HCT116 (cell line): ENCODE data around the gene IL17RA. TPM values are rescaled to one million over a fixed set of nuclear protein-coding genes. Genes with fewer than 3 reads are reported as not detected.

ENCODE experiments used
- ATAC-seq: fragments of 200-7000 bp; cut with Tn5 transposase; 2 replicates; pipeline ENCODE4 v1.9.1; 2020; ENCODE audit warnings: mild to moderate bottlenecking, moderate library complexity
- Bru-seq: library from RNA; stranded (reverse); fragments of 400-500 nt; gene quantifications from one replicate; lab custom pipeline; 2021; lab: Mats Ljungman, UMichigan
- BruChase-seq, 2 experiments: library from RNA; stranded (reverse); fragments of 400-500 nt; gene quantifications; one replicate each; lab custom pipeline; 2021; lab: Mats Ljungman, UMichigan
- BruUV-seq: library from RNA; stranded (reverse); fragments of 400-500 nt; replicated peaks from 2 replicates; lab custom pipeline; 2021; lab: Mats Ljungman, UMichigan
- CTCF ChIA-PET: fragments of 300-600 bp; sonication (Branson Sonifier 250); formaldehyde crosslinking; loops from one replicate; lab custom pipeline; 2021; ENCODE audit warnings: antibody characterized with exemption; lab: Charles Lee
- POLR2A ChIA-PET: fragments of 300-600, 350-600 bp; sonication (Branson Sonifier 250); formaldehyde crosslinking; loops from one replicate; lab custom pipeline; 2021; ENCODE audit warnings: antibody characterized with exemption; lab: Charles Lee
- RAD21 ChIA-PET, 2 experiments: fragments of 300-600 bp; sonication (Branson Sonifier 250); formaldehyde crosslinking; loops; one replicate each; lab custom pipeline; 2023; ENCODE audit warnings: low total read pairs in 2 of 2; ENCODE audit not compliant: uncharacterized antibody in 2 of 2, unreplicated experiment in 2 of 2, low non-redundant PET in 1 of 2; lab: Charles Lee
- DNase-seq: peaks from one replicate; pipeline ENCODE4 v3.0.0-alpha.2; 2010; ENCODE audit warnings: low read depth, low spot score
- H2AFZ ChIP-seq: fragments of 200-600 bp; shearing (Covaris generic), sonication (generic); 2 replicates; pipeline ENCODE4 v1.6.1; 2017; ENCODE audit warnings: low read depth, mixed run types, mixed read lengths, antibody characterized with exemption, low read length; ENCODE audit not compliant: poor library complexity, severe bottlenecking
- H3K27ac ChIP-seq: 2 replicates; pipeline ENCODE4 v1.5.1; 2012; ENCODE audit warnings: low read depth, low read length
- H3K27me3 ChIP-seq: fragments of 200-600 bp; sonication (generic); 2 replicates; pipeline ENCODE4 v1.6.1; 2016; ENCODE audit warnings: mixed run types, low read length, mixed read lengths; ENCODE audit not compliant: insufficient read depth
- H3K36me3 ChIP-seq, 2 experiments: fragments of 200-500 bp in 1 of 2; fragments of 200-600 bp in 1 of 2; sonication (Bioruptor generic) in 1 of 2; sonication (generic) in 1 of 2; 2 replicates each; pipeline versions ENCODE4 v1.5.1 to v1.6.1; 2014 to 2016; ENCODE audit warnings: low read length in 2 of 2, inconsistent platforms in 1 of 2, mixed read lengths in 1 of 2, mixed run types in 1 of 2; ENCODE audit not compliant: insufficient read depth in 2 of 2, control insufficient read depth in 1 of 2
- H3K4me1 ChIP-seq, 2 experiments: fragments of 200-600 bp in 1 of 2; sonication (generic) in 1 of 2; 2 replicates each; pipeline versions ENCODE4 v1.5.1 to v1.6.1; 2012 to 2017; ENCODE audit warnings: low read length in 2 of 2, inconsistent platforms in 1 of 2, mild to moderate bottlenecking in 1 of 2, mixed read lengths in 1 of 2, mixed run types in 1 of 2, moderate library complexity in 1 of 2; ENCODE audit not compliant: insufficient read depth in 2 of 2, control insufficient read depth in 1 of 2
- H3K4me2 ChIP-seq: fragments of 200-600 bp; sonication (generic); 2 replicates; pipeline ENCODE4 v1.6.1; 2017; ENCODE audit warnings: mixed run types, low read length, mixed read lengths
- H3K4me3 ChIP-seq, 2 experiments: fragments of 200-600 bp in 1 of 2; sonication (generic) in 1 of 2; replicated peaks in 1 of 2; 2 replicates each; pipeline ENCODE4 v1.5.1; 2011 to 2016; ENCODE audit warnings: low read length in 2 of 2, control low read depth in 1 of 2, low read depth in 1 of 2, mild to moderate bottlenecking in 1 of 2, mixed read lengths in 1 of 2, mixed run types in 1 of 2
- H3K79me2 ChIP-seq: fragments of 200-600 bp; sonication (generic); 2 replicates; pipeline ENCODE4 v1.6.1; 2017; ENCODE audit warnings: mild to moderate bottlenecking, mixed run types, low read length, moderate library complexity, mixed read lengths; ENCODE audit not compliant: insufficient read depth
- H3K9ac ChIP-seq: fragments of 200-600 bp; sonication (generic); 2 replicates; pipeline ENCODE4 v1.6.1; 2016; ENCODE audit warnings: low read length, mixed read lengths
- H3K9me2 ChIP-seq: fragments of 200-600 bp; sonication (generic), shearing (Covaris generic); 2 replicates; pipeline ENCODE4 v1.6.1; 2017; ENCODE audit warnings: mixed run types, mild to moderate bottlenecking, moderate library complexity; ENCODE audit not compliant: insufficient read depth
- H3K9me3 ChIP-seq, 2 experiments: fragments of 200-500 bp in 1 of 2; fragments of 200-600 bp in 1 of 2; sonication (Bioruptor generic) in 1 of 2; sonication (generic) in 1 of 2; 2 replicates each; pipeline ENCODE4 v1.6.1; 2014 to 2017; ENCODE audit warnings: low read length in 2 of 2, mixed read lengths in 2 of 2, inconsistent platforms in 1 of 2, low read depth in 1 of 2, mild to moderate bottlenecking in 1 of 2, mixed run types in 1 of 2, moderate library complexity in 1 of 2; ENCODE audit not compliant: control insufficient read depth in 1 of 2, insufficient read depth in 1 of 2
- H4K20me1 ChIP-seq: fragments of 200-600 bp; sonication (generic), shearing (Covaris generic); 2 replicates; pipeline ENCODE4 v1.6.1; 2017; ENCODE audit warnings: mixed run types, mild to moderate bottlenecking, moderate library complexity; ENCODE audit not compliant: insufficient read depth
- CBX3 ChIP-seq: IDR thresholded peaks from 2 replicates; pipeline ENCODE4 v1.6.1; 2012; ENCODE audit warnings: low read depth
- CEBPB ChIP-seq: IDR thresholded peaks from 2 replicates; pipeline ENCODE4 v1.6.1; 2012; ENCODE audit warnings: low read depth
- EGR1 ChIP-seq: IDR thresholded peaks from 2 replicates; pipeline ENCODE4 v1.6.1; 2012; ENCODE audit warnings: low read depth
- ELF1 ChIP-seq: IDR thresholded peaks from 2 replicates; pipeline ENCODE4 v1.6.1; 2012; ENCODE audit warnings: low read depth, borderline replicate concordance
- EZH2 ChIP-seq: fragments of 200-600 bp; sonication (generic); IDR thresholded peaks from 2 replicates; pipeline ENCODE4 v1.6.1; 2017; ENCODE audit warnings: antibody characterized with exemption, mixed run types
- MAX ChIP-seq: IDR thresholded peaks from 2 replicates; pipeline ENCODE4 v1.6.1; 2012
- POLR2A ChIP-seq: IDR thresholded peaks from 2 replicates; pipeline ENCODE4 v1.7.0; 2011; ENCODE audit warnings: borderline replicate concordance; ENCODE audit not compliant: insufficient read depth, insufficient read length; ENCODE audit errors: extremely low read depth
- POLR2AphosphoS5 ChIP-seq: IDR thresholded peaks from 2 replicates; pipeline ENCODE4 v1.6.1; 2011; ENCODE audit warnings: mild to moderate bottlenecking, low read depth, low read length, moderate library complexity
- RAD21 ChIP-seq: IDR thresholded peaks from 2 replicates; pipeline ENCODE4 v1.6.1; 2012; ENCODE audit warnings: low read depth, mild to moderate bottlenecking
- REST ChIP-seq: IDR thresholded peaks from 2 replicates; pipeline ENCODE4 v1.6.1; 2012; ENCODE audit warnings: low read depth
- SIN3A ChIP-seq: IDR thresholded peaks from 2 replicates; pipeline ENCODE4 v1.6.1; 2012; ENCODE audit warnings: low read depth
- SP1 ChIP-seq: IDR thresholded peaks from 2 replicates; pipeline ENCODE4 v1.6.1; 2012; ENCODE audit warnings: low read depth
- SRF ChIP-seq: IDR thresholded peaks from 2 replicates; pipeline ENCODE4 v1.6.1; 2012; ENCODE audit warnings: low read depth
- TCF7L2 ChIP-seq: IDR thresholded peaks from 2 replicates; pipeline ENCODE4 v1.7.0; 2011; ENCODE audit warnings: borderline replicate concordance, inconsistent platforms; ENCODE audit not compliant: insufficient read depth, insufficient read length; ENCODE audit errors: extremely low read depth
- YY1 ChIP-seq: IDR thresholded peaks from 2 replicates; pipeline ENCODE4 v1.6.1; 2011; ENCODE audit warnings: low read length, low read depth, moderate library complexity, mild to moderate bottlenecking; ENCODE audit not compliant: insufficient replicate concordance; ENCODE audit errors: extremely low read depth
- ZFX ChIP-seq: fragments of 450-650 bp; IDR thresholded peaks from 2 replicates; pipeline ENCODE4 v1.6.1; 2017
- ZNF274 ChIP-seq: fragments of 200-500 bp; sonication (Bioruptor generic); IDR thresholded peaks from 2 replicates; pipeline ENCODE4 v1.6.1; 2014; ENCODE audit warnings: mild to moderate bottlenecking, low read depth, low read length, inconsistent platforms
- intact Hi-C: fragments of 100-400 bp; cut with micrococcal nuclease; formaldehyde crosslinking; loops from 2 replicates; pipeline ENCODE4 v1.10.0; 2022
- long read RNA-seq: library from polyadenylated mRNA; unstranded; transcript quantifications from one replicate; pipeline ENCODE4 v2.0.0, GENCODE V29; 2021; ENCODE audit not compliant: unreplicated experiment
- polyA plus RNA-seq: library from polyadenylated mRNA; unstranded; fragments of >200 nt; gene quantifications from 2 replicates; pipeline ENCODE4 v1.2.1, GENCODE V29; 2012; ENCODE audit warnings: missing spikeins
- total RNA-seq: library from RNA; stranded (reverse); gene quantifications from one replicate; pipeline ENCODE4 v1.2.1, GENCODE V29; 2021; ENCODE audit not compliant: unreplicated experiment
- TF ChIP-seq, protein P1 (sequence below), 3 experiments: fragments of 200-600 bp in 1 of 3; sonication (generic) in 1 of 3; IDR thresholded peaks in 2 of 3; conservative IDR thresholded peaks in 1 of 3; 2 replicates each; pipeline ENCODE4 v1.5.1; 2012 to 2017; ENCODE audit warnings: low read depth in 2 of 3, low read length in 2 of 3, antibody characterized with exemption in 1 of 3, borderline replicate concordance in 1 of 3, control low read depth in 1 of 3, mild to moderate bottlenecking in 1 of 3, mixed read lengths in 1 of 3, mixed run types in 1 of 3, moderate library complexity in 1 of 3; ENCODE audit not compliant: insufficient read depth in 1 of 3
- TF ChIP-seq, protein P2 (sequence below): IDR thresholded peaks from 2 replicates; pipeline ENCODE4 v1.6.1; 2012

Gene IL17RA
- total RNA-seq (17.3 TPM), Bru-seq, nascent RNA (percentile 60 among the genes with signal in this experiment), BruChase-seq, experiment 1, labeled RNA remaining after a 6-hour chase (percentile 76 among the genes with signal in this experiment), BruChase-seq, experiment 2, labeled RNA remaining after a 2-hour chase (percentile 79 among the genes with signal in this experiment)
- 8.5 and 10.5 TPM in 2 replicates for polyA plus RNA-seq
- long read RNA-seq, full-length matches to known transcripts, result 1 of 23 reads
- long read RNA-seq, partial matches to known transcripts, result 13 of 23 reads
- long read RNA-seq, other reads (novel, unspliced or antisense), result 9 of 23 reads

DNA sequence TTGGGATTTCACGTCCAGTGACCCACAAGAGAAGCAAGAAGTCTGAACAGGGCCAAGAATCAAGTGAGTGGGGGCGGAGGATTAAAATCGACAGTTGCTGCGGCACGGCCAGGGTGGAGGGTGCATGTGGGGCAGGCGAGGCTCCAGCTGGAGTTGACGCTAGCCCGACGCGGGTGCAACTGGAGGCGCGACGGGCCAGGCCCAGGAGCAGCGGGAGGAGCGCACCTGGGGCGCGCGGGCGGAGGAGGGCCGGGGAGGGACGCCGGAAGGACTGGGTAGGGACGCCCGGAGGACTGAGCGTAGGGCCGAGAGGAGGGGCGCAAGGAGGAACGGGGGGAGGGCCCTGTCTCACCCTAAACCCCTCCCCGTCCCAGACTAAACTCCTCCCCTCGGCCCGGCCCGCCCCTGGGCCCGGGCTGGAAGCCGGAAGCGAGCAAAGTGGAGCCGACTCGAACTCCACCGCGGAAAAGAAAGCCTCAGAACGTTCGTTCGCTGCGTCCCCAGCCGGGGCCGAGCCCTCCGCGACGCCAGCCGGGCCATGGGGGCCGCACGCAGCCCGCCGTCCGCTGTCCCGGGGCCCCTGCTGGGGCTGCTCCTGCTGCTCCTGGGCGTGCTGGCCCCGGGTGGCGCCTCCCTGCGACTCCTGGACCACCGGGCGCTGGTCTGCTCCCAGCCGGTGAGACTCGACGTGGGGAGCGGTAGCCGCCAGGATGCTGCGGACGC lies at the start of gene IL17RA:
TSS of gene IL17RA (plus strand) at position 447 of the 723 bp plus-strand sequence. CDS start at position 539, 92 bp downstream.
- peaks cover 31% of the 10 kb centered on the region; the same call in 1 of the 2 replicates for H3K79me2 ChIP-seq
- H3K4me3 ChIP-seq, result peak within 1 kb of the TSS; percentile 77 to 91
- peak within 1 kb of the TSS; percentile 93 for H3K27ac ChIP-seq
- intact Hi-C loops, result loop anchor here (2.0 to 5.0 kb wide), 3 partner anchors 68 to 416 kb away; no protein-coding TSS in a partner anchor
- ChIA-PET CTCF (interaction anchor here (0.7 to 3.1 kb wide), 3 partner anchors 10 to 417 kb away, joined by 4 to 14 read pairs (median 8); no protein-coding TSS in a partner anchor), RAD21 (no interaction called here), POLR2A (no interaction called here)
- peak within 1 kb of the TSS; percentile 87 for H3K9ac ChIP-seq
- peak within 1 kb of the TSS; percentile 26 for H2AFZ ChIP-seq
- peak; percentile 66 for DNase-seq
- peaks cover 10 to 20% of the 10 kb centered on the region in 2 experiments; a peak in 3 of 4 replicates for H3K4me1 ChIP-seq
- no peaks in the 10 kb centered on the region for H3K9me2 ChIP-seq
- H3K4me2 ChIP-seq, result peak within 1 kb of the TSS; percentile 95
- BruUV-seq, result no TSS peak
- TF ChIP-seq MAX (peak; percentile 48), EGR1 (peak; percentile 54; the same call in 1 of the 2 replicates), SP1 (no peak), ELF1 (peak; percentile 55), CEBPB (no peak), CBX3 (no peak), EZH2 (no peak), REST (no peak), TCF7L2 (no peak), YY1 (no peak), RAD21 (no peak), POLR2A (peak; percentile 73), SRF (no peak), ZNF274 (no peak), POLR2AphosphoS5 (peak; percentile 60), ZFX (peak; percentile 61), SIN3A (no peak; the same call in 1 of the 2 replicates)
- TF ChIP-seq, protein P1, sequence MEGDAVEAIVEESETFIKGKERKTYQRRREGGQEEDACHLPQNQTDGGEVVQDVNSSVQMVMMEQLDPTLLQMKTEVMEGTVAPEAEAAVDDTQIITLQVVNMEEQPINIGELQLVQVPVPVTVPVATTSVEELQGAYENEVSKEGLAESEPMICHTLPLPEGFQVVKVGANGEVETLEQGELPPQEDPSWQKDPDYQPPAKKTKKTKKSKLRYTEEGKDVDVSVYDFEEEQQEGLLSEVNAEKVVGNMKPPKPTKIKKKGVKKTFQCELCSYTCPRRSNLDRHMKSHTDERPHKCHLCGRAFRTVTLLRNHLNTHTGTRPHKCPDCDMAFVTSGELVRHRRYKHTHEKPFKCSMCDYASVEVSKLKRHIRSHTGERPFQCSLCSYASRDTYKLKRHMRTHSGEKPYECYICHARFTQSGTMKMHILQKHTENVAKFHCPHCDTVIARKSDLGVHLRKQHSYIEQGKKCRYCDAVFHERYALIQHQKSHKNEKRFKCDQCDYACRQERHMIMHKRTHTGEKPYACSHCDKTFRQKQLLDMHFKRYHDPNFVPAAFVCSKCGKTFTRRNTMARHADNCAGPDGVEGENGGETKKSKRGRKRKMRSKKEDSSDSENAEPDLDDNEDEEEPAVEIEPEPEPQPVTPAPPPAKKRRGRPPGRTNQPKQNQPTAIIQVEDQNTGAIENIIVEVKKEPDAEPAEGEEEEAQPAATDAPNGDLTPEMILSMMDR (IDR thresholded peaks at IDR 0.05 in 2 of 3, conservative IDR thresholded peaks at IDR 0.05 in 1 of 3; ENCODE audit: borderline replicate concordance in 1 of 3, insufficient read depth in 1 of 3, low read depth in 2 of 3, low read length in 2 of 3), result no peak
- TF ChIP-seq, protein P2, sequence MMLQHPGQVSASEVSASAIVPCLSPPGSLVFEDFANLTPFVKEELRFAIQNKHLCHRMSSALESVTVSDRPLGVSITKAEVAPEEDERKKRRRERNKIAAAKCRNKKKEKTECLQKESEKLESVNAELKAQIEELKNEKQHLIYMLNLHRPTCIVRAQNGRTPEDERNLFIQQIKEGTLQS, result no peak
- no peaks in the 10 kb centered on the region for H3K27me3 ChIP-seq
- H4K20me1 ChIP-seq, result no peaks in the 10 kb centered on the region
- no peaks in the 10 kb centered on the region for H3K9me3 ChIP-seq
- peak; percentile 98 for ATAC-seq
- no peaks in the 10 kb centered on the region; a peak in 1 of 4 replicates for H3K36me3 ChIP-seq
